ENCODE measurements around the gene KCNH2.

DNA sequence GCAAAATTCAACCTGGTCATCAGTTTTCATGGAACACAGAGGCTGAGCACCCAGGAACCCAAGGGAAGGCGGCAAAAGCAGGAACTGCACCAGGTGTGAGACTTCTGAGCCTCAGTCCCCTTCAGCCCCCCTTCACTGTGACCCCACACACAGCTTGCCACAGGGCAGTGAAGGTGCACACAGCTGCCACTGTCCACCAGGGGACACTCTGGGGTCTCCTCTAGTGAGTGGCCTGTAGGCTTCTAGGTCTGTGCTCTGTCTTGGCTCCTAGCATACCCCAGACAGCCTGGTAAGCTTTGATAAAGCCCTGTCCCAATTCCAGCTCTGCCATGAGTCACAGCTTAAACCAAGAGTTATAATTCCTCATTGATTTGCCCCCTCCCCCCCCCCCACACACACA lies 12.1 kb downstream of the KCNH2 start:
- TF ChIP-seq CTCF (IDR thresholded peaks at IDR 0.05) (no peak), POLR2A (IDR thresholded peaks at IDR 0.05) (no peak), EP300 (IDR thresholded peaks at IDR 0.05) (no peak)
